ENCODE measurements around the gene GTF3A. TPM values are rescaled to one million over a fixed set of nuclear protein-coding genes. Genes with fewer than 3 reads are reported as not detected.

Gene GTF3A
- total RNA-seq, 4 donors from 2014 or later: 31.8 to 174 (median 98.3) TPM

DNA sequence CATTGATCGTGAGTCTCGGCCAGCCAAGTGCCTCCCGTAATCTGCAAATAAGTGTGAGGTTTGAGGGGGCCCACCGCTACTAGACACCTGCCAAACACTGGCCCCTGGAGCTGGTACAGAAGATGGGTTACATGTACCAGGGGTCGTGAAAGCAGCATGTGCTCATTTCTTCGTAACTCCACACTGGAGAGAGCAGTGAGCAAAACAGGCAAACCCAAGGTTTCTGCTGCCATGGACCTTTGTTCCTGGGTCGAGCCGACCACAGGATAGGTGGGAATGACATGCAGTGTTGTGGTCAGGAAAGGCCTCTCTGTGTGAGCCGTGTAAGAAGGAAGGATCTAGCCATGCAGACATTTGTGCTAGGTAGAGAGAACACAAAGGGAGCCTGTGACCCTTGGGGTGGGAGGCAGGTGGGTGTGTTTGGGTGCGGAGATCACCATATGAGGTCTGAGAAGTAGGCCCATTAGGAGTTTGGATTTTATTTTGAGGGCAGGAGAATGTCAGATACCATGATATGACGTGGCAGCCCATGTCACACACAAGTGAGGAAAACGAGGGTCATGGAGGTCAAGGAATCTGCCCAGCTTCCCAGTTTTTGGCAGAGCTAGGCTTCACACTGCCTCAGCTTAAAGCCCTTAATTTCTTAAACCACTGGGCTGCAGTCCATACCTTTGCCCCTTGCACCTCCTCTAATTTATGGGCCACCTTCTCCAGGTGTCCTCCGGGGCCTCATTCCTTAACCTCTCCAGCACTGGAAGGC is 919 bp downstream of the GTF3A start:
- no peaks in the 10 kb centered on the region for H3K9me3 ChIP-seq
- intact Hi-C loops (cut with DNase I; ENCODE audit: low total_unique reads): no loop called here

DNA sequence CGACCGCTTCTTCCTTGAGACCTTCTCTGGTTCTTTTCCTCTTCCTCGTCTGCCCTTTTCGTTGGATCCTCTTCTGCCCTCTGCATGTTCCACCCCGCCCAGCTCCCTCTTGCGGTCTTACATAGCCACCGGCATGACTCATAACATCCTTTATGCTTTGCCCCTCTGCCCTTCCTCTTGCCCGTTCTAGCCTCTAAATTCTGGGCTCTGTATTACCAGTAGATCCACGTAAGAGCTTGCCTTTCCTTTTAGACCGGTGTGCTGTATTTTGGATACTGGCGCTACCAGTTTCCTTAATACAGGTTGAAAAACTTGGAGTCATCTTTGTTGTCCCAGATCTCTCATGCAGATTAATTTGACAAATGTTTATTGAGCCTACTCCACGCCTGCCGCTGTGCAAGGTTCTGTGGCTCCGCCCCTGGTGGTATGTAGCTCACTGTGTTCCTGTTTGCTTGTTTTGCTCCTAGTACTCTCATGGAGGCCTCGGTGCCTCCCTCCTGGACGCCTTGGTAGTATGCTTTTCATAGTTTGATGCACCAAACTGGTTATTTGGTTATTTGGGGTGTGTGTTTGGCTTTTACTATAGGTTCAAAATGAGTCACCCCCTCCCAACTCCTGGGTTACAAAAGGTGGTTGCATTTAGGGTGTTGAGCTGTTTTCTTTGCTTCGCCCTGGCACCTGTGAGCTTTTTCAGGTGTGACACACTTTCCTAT is 1.7 kb downstream of the GTF3A start:
- Histone ChIP-seq H3K27me3 (no peaks in the 10 kb centered on the region), H3K27ac (peak overlapping the region; percentile 79 to 89), H3K36me3 (no peaks in the 10 kb centered on the region), H3K4me1 (peaks cover 0 to 12% of the 10 kb centered on the region in 2 donors), H3K4me3 (peak overlapping the region; percentile 70 to 77), H3K9me3 (no peaks in the 10 kb centered on the region)
- TF ChIP-seq, protein P1, sequence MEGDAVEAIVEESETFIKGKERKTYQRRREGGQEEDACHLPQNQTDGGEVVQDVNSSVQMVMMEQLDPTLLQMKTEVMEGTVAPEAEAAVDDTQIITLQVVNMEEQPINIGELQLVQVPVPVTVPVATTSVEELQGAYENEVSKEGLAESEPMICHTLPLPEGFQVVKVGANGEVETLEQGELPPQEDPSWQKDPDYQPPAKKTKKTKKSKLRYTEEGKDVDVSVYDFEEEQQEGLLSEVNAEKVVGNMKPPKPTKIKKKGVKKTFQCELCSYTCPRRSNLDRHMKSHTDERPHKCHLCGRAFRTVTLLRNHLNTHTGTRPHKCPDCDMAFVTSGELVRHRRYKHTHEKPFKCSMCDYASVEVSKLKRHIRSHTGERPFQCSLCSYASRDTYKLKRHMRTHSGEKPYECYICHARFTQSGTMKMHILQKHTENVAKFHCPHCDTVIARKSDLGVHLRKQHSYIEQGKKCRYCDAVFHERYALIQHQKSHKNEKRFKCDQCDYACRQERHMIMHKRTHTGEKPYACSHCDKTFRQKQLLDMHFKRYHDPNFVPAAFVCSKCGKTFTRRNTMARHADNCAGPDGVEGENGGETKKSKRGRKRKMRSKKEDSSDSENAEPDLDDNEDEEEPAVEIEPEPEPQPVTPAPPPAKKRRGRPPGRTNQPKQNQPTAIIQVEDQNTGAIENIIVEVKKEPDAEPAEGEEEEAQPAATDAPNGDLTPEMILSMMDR (IDR thresholded peaks at IDR 0.05): peak in 3 of 4 experiments; percentile 23 to 42 (median 25)
- TF ChIP-seq POLR2A (IDR thresholded peaks at IDR 0.05): no peak
- intact Hi-C loops (cut with DNase I; ENCODE audit: low total_unique reads): no loop called here
- DNase-seq: peak; percentile 39 to 54

More for the DNA sequence above, 919 bp downstream of the GTF3A start:
- Histone ChIP-seq H3K4me1 (peaks cover 0 to 12% of the 10 kb centered on the region in 2 donors), H3K27ac (peak overlapping the region; percentile 79 to 89), H3K36me3 (no peaks in the 10 kb centered on the region), H3K4me3 (peak overlapping the region; percentile 70 to 77), H3K27me3 (no peaks in the 10 kb centered on the region)
- no peak for TF ChIP-seq POLR2A (IDR thresholded peaks at IDR 0.05)
- TF ChIP-seq, protein P1 (IDR thresholded peaks at IDR 0.05): no peak
- DNase-seq: no peak

DNA sequence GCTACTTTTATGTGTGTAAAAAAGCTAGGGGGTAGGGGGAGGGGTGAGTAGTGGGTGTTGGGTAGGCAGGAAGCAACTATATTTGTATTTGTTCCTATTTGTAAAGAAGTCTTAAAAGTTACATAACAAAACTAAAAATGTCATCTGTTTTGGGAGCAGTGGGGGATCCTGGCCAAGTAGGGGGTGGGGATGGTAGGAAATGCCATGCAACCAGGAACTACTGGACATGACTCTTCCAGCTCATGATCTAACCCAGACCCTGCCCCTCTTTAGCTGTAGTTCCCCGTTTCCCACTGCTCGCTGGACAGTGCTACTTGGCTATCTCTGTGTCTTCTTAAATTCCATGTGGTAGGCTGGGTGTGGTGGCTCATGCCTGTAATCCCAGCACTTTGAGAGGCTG is 3.2 kb downstream of the GTF3A start:
- Histone ChIP-seq H3K27me3 (no peaks in the 10 kb centered on the region), H3K4me3 (no peak overlapping the region), H3K4me1 (peaks cover 0 to 12% of the 10 kb centered on the region in 2 donors), H3K9me3 (no peaks in the 10 kb centered on the region), H3K36me3 (no peaks in the 10 kb centered on the region), H3K27ac (no peak overlapping the region)
- intact Hi-C loops (cut with DNase I; ENCODE audit: low total_unique reads): no loop called here
- TF ChIP-seq POLR2A (IDR thresholded peaks at IDR 0.05): no peak
- TF ChIP-seq, protein P1 (IDR thresholded peaks at IDR 0.05): no peak
- DNase-seq: no peak

DNA sequence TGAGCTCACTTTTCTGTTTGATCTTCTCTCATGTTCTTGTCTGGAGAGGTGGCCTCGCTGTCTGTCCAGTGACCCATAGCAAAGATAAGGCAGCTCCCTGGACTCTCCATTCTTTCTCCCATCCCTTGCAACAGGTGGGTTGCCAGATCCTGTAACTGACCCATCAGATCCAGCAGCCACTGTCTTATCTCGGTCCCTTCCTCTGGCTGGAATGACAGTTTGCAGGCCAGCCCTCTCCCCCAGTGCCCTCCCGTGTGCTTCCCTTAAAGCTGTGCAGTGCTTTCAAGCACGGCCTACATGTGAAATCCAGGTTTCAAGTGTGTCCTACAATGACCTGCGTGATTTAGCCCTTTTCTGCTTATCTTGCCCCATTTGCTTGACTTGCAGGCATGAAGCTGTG is 3.7 kb downstream of the GTF3A start:
- H3K27ac ChIP-seq: no peak overlapping the region
- intact Hi-C loops (cut with DNase I; ENCODE audit: low total_unique reads): no loop called here
- H3K9me3 ChIP-seq: no peaks in the 10 kb centered on the region
- H3K36me3 ChIP-seq: no peaks in the 10 kb centered on the region
- H3K4me3 ChIP-seq: no peak overlapping the region
- H3K27me3 ChIP-seq: no peaks in the 10 kb centered on the region
- TF ChIP-seq POLR2A (IDR thresholded peaks at IDR 0.05): no peak
- TF ChIP-seq, protein P1 (IDR thresholded peaks at IDR 0.05): no peak
- peaks cover 0 to 12% of the 10 kb centered on the region in 2 donors for H3K4me1 ChIP-seq
- no peak for DNase-seq

DNA sequence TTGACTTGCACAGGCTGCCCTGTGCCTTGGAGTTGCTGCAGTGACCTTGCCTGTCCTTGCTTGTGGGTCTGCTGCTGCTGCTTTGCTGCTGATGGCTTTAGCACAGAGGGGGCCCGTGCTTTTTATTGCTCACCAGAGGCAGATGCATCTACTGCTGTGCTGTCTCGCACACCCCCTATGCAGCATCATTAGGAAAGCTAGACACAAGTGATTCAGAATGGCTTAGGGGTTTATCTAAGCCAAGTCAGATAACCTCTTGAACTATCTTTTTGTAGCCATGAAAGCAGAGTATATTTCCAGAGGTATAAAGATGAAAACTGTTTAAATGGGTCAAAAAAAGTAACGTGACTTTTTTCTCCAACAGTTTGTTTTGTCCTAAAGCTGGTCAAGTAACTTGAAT is 7.8 kb downstream of the GTF3A start:
- no peaks in the 10 kb centered on the region for H3K27me3 ChIP-seq
- H3K36me3 ChIP-seq: no peaks in the 10 kb centered on the region
- no peaks in the 10 kb centered on the region for H3K9me3 ChIP-seq
- H3K4me1 ChIP-seq: peaks cover 0 to 1% of the 10 kb centered on the region in 2 donors
- no peak for TF ChIP-seq POLR2A (IDR thresholded peaks at IDR 0.05)
- TF ChIP-seq, protein P1 (IDR thresholded peaks at IDR 0.05): no peak
- no peak overlapping the region for H3K27ac ChIP-seq
- intact Hi-C loops (cut with DNase I; ENCODE audit: low total_unique reads): no loop called here
- H3K4me3 ChIP-seq: no peak overlapping the region
- no peak for DNase-seq
